CD1c-positive myeloid dendritic cell (primary cell): Measurements from ENCODE around the gene EFNA5.
"Not testable (repeated sequence)": the region's sequence is repeated elsewhere in the genome, so short reads cannot be mapped to it uniquely, and the experiment has no call there.

ENCODE experiments used
- DNase-seq: peaks from one replicate; pipeline ENCODE4 v3.0.0-alpha.2; 2016; ENCODE audit errors: extremely low spot score

Gene EFNA5

DNA sequence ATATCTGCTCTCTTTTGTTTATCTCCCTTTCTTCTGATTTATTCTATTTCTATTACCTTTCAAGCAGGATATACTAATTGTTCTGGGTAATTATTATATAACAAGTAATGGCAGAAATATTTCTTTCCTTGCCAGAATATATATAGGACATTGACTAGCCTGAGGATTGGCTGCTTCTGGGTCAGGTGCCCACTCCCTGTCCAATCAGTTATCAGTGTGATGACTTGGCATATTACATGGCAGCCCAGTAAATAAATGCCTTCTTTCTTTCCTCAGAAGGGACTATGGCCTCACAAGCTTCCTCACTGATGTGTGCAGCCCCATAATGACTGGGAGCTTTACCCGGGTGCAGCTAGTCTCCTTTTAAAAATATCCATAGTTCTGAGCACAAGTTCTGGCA, 301.1 kb downstream of the EFNA5 start:
- no peak for DNase-seq

DNA sequence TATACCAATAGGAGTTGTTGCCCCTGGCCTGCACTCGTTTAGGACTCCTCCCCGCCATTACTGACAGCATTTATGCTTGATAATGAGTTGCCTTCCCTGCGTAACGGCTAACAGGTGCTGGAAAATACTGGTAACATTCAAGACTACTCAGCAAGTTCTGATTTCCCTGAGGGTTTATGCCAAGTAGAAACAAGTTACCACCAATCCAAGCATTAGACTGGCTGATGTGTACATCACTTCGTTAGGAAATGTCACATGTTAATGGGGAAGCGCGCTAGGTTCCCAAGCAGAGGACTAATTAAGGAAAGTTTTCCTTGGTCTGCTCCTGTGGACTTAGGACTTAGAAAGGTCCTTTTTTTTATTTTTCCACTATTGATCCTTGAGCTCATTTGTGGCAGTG, 302.1 kb downstream of the EFNA5 start:
- no peak for DNase-seq

DNA sequence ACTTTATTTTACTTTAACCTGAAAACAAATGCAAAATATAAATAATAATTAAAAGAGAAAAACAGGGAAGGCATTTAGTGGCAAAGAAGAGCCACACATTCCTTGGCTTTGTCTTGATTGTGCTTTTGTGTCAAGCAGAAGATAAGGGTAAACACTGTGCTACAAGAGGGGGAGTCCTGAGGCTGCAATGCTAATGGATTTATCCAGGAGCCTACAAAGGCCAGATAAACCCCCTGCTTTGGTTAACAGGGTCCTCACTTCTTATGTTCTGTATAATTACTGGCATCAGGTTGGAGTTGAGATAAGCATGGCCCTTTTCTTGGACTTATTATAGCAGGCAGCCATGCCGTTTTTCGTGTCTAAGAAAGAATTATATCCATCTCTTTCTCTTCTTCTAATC, 302.8 kb downstream of the EFNA5 start:
- DNase-seq, result no peak

DNA sequence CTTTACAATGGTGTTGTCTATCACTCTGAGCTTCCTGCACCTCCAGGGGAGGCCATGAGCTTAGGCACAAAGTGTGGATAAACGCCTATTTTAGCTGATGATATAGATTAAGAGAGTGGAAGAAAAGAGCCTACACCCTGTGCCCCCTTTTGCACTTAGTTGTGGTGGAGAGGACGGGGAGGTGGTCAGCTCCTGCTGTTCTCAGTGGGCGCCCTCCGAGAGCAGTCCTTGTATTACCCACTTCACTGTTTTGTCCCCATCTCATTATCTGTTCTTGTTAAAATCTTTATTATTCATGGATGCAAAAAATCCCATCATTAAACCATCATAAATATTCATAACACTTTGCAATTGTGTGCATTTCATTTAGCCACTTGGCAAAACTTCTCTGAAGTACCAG, 303.3 kb downstream of the EFNA5 start:
- DNase-seq, result no peak

DNA sequence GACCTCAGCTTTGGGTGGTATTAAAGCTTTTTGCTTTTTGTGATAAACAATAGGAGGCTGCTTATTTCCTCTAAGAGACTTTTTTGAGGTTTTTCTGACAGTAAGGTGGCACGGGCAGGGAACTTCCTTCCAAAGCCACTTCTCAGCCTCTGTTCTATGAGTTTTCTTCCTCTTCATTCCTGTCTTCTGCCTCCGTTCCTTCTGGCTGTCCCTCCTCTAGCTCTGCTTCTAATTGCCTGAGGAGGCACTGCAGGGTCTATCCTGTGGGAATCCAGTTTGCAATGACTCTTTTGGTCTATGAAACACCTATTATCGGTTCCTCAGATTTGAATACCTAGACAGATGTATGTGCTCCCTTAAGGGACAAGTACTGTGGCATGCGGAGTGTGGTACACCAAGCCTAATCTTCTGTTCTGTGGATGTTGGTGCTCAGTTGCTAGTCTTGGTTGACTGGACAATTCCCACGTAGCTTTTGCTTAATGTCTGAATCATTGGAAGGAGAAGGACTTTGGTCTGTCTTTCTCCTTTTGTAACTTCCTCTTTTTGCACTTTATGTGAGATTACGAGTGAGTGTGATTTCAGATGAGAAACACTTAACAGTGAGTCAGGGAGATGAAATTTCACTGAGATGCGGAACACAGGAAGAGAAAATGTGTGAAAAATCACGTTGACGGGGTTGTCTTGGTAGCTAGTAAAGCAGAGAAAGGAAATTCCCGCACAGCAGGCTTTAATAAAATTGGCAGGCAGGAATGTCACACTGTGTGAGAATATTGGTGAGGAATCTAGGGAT, 305.2 kb downstream of the EFNA5 start:
- DNase-seq, result peak; percentile 85

DNA sequence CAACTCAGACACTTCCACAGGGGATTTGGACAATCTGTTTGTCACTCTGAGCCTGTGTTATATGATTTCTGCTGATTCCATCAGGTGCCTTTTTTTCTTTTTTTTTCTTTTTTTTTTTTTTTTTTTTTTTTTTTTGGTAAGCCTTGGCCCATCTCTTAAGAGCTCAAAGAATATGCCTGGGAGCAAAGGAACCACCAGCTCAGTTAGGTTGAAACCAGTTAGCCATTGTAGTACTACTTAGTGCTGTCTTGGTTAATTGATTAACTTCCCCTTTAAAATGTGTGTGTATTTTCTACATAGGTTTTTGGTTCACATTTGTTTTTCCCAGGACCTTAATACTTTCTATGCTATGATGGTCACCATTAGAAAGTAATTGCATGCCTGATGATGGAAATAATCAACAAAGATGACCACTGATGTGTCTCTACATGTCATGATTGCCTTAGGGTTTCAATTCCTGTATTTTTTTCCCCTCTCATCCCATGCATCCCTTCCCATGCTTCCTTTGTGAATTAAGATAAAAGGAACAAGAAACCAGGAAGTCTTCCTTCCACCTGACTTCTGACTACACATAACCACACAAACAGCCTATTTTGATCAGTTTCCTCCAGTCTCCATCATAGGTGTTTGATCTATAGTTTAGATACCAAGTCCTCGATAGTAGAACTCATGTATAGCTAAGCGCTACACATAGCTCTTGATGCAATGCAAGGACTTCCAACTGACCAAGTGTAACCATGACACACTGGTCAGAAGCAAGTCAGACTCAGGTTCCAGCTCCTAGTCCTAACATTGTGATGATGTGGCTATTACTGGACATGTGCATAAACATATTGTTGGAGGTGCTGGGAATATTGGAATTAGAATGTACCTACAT, 306.1 kb downstream of the EFNA5 start:
- DNase-seq, result peak; percentile 60

DNA sequence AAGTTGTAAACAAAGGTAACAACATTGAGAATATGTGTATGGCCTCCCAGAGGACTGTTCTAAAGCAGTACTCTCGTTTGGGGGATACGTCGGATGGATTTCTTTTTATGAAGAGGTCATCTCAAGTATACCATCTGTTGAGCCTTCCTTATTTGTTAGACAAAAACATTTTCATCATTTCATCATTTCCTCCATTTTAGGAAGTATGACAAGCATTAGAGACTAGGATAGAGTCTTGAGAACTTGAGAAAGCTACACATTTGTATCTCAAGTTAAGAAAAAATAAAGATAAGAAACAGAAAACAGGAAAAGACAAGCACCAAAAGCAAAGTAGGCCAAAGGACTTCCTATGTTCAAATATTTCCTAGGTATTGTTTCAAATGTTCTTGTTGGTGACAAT, 307.0 kb downstream of the EFNA5 start:
- DNase-seq, result peak; percentile 17

DNA sequence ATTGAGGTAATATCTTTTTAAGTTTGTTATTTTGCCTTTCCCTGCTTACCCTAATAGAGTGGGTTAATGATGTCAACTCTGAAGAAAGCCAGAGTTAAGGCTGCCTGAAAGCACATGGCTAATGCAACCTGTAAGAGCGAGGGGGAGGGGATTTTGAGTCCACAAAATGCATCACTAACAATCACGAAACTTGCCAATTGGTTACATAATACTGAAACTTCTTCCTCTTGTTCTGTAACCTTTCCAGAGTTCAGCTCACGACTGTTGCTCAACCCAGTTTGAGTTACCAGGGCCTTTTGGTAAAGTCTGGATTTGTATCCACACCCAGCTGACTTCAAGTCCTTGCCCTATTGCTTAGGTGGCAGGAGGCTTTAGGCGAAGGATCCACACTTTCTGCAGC, 308.8 kb downstream of the EFNA5 start:
- peak; percentile 83 for DNase-seq

DNA sequence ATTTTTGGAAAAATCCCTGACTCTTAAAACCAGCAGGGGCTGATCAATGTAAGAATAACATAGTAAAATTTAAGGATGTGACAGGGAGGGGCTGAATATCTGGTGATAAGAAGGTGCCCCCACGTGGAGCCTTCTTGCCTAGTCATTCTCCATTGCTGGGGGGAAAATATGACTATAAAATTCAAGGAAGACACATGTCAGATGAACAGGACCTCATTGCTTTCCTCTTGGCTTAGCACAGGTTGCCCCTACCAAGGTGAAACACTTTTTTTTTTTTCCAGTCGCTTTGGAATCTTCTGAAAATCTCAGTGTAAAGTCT, 310.9 kb downstream of the EFNA5 start:
- no peak for DNase-seq

DNA sequence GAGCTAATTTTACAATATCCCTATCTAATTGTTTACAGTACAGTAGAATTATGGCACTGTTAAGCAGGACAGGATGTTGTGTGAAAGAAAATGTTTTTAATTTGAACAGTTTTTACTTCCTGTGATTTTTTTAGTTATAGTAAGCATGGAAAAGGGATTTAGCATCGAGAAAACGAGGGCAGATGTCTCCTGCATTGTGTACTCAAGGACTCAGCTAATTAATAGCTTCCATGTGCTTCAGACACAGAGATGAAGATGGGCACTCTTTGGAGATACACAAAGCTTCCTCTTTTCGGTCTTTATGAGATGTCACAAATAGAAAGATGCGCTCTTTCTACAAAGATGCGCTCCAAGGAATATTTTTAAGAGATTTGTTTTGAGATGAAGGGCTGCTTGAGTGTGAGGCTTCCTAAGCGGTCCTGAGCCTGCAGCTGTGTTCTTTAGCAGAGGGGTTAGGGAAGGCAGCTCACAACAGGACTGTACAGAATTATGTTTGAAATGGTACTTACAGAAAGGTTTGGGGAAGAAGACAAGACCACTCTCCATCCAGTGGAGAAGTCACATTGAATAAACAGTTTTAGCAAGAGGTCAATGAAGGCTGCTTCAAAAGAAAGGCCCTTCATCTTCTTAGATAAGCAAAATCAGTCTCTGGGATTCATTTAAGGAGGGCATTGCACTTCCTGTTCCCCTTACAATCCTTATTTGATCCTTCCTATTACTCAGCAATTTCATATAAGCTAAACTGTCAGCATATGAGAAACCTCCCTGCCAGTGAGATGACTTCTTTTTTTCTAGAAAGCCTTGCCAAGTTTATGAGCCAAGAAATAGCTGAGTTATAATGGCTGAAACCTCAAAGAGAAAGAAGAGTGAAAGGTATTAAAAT, 311.5 kb downstream of the EFNA5 start:
- peak; percentile 57 for DNase-seq

DNA sequence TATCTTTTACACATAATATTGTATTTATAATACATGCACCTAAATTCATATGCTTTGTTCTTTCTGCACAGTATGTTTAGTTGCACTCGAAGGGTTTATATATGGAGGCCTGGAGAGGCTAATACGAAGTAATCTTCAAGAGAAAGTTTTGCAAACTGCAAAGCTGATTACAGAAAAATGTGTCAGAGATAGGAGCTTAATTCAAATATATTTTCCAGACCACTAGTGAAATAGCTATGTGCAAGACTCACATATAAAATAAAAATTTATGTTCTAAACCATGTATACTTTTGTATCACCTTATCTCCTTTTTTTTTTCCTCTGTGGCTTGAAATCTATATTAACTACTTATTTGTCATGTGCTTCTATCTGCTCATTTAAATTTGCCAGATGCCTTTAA, 313.8 kb downstream of the EFNA5 start:
- no peak for DNase-seq

DNA sequence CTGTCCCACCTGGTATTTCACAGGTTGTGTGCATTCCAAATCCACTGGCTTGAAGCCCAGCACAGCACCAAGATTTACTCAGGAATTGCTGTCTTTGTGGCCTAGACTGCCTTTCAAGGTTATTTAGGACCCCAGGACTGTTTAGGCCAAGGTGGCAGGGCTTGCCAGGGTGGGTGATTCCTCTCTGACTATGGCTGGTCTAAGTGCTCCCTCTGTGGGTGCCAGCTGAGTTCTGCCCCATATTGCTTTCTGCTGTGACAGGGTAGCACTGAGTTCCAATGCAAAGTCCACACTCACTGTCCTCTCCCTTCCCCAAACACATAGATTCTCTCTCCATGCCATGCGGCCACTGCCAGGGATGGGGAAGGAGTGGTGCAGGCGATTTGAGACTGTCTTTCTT, 318.2 kb downstream of the EFNA5 start:
- no peak for DNase-seq

DNA sequence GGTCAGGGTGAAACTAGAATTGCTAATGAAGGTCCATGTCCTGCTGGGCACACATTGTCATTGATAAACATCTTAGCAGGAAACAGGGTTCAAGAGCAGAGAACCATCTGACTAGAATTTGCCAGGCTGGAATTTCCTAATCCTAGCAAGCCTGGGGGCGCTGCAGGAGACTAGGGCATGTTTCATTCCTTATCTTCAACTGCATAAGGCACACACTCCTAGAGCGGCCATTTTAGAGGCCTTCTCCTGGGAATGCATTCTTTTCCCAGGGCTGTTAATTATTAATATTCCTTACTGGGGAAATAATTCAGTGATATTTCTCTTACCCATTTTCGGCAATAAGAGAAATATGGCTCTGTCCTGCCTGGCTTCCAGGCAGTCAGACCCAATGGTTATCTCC, 324.2 kb downstream of the EFNA5 start:
- not testable (repeated sequence) for DNase-seq

DNA sequence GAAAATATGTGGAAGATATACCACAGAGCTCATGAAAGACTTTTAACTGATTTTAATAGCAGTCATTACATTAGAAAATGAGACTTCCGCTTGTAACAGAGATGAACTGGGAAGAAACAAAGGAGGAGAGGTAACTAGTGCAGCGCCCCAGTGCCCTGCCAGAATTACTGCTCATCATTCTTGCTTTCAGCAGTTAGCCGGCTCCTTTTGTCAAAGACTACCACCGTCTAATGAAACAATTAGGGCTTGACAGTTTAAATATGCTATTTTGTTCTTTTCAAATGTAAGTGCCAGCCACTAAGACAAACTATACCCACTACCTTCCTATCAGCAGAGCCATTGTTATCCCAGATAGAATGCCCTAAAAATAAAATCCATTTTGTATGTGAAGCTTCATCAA, 328.4 kb downstream of the EFNA5 start:
- no peak for DNase-seq

DNA sequence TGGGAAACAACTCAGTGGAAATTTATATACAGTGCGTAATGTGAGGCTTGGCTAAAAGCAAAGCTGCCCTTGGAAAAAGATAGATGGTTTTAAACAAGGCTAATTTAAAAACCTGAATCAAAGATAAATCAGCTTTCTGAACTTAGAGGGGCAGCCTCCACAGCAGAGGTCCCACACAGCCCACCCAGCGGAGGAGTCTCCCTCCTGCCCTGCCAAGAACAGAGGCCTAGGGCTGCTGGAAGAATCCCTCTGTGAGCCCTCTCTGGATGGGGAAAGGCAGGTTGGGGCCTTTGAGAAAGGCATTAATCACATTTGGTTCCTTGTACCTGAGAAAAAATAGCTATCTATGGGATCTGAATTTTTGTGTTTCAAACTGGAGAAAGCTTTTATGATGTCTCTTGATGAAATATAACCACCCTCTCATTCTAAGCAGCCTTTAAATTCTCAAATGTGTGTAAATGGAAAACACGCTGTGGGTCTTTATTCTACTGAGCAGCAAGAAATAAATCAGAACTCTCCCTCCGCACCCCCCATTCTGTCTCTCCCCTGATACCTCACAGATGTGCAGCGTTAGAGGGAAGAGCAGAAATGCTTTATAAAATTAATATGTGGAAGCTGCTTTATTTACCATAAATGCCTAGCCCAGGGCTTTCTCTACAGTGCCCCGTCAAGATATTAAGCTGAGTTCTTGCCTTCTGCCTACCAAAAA, 329.2 kb downstream of the EFNA5 start:
- no peak for DNase-seq

DNA sequence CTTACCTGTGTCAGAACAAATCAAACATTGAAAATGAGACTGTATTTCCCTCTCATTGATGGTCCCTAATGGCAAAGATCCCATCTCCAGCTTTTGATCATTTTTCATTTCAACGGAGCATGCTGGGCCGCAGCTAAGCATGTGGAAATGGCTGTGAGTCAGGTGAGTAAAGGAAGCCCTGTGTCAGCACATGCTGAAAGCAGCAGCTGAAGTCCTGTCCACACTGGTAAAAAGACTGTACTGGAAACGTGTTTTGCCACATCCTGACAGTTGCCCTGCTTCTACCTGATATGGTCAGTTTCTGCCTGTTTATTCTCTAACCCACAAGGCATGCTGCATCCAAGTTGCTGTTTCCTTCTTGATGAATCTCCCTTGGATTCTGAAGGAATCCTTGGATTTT, 330.1 kb downstream of the EFNA5 start:
- DNase-seq, result no peak

DNA sequence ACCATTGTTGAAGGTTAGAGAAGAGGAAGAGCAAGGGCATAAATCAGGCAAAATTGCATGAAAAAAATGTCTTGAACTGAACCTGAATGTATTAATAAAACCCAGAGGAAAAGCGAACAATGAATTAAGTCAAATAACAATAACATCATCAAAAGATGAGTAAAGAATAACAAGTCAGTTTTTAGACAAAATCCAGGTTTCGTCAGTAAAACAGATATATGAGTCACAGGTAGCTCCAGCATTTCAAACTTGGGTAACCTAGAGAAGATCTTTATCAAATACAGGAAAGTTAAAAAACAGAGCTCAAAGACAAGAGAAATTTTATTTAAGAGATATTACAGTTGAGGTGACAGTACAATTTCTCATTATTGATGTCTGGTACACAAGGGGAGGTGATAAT, 332.4 kb downstream of the EFNA5 start:
- no peak for DNase-seq

DNA sequence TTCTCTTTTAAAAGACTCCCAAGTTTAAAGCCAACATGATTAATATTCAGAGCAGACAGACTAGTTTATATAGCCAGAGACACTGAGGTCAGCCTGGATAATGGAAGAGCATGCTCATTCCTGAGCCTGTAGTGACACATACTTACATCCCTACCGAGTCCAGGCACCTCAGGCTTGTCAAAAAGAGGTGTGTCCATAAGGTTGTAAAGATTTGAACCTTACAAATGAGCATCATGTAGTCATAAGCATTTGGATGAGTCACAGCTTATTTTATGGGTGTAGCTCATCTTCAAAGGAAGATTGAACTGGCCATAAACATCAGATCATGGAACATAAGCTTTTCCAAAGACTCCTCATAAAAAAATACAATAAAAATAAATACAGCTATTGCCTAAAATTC, 333.5 kb downstream of the EFNA5 start:
- no peak for DNase-seq

DNA sequence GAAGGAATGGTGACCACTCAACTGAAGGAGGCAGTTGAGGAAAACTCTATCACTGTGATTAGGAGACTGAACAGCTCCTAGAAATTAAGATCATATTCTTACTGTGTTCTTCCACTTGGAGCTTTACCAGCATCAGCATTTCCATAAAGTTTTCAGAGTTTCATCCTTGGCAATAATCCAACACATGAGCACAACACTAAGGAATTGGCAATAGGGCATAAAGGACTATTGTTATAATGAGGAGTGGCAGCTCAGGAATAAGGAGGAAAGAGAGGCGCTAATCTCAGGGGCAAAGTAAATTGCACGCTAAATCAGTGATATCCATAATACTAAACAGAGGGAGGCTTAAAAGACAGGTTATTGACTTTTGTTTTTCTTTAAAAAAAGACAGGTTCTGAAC, 338.9 kb downstream of the EFNA5 start:
- no peak for DNase-seq

DNA sequence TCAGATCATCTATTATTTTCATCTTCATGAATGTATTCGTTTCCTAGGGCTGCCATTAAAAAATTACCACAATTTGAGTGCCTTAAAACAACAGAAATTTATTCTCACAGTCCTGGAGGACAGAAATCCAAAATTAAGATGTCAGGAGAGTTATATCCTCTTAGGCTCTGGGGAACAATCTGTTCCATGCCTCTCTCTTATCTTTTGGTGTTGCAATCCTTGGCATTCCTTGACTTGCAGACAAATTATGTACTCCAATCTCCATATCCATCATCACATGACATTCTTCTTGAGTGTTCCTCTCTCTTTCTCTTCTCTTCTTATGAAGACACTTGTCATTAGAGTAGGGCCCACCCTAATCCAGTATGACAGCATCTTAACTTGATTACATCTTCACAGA, 339.4 kb downstream of the EFNA5 start:
- DNase-seq, result no peak

DNA sequence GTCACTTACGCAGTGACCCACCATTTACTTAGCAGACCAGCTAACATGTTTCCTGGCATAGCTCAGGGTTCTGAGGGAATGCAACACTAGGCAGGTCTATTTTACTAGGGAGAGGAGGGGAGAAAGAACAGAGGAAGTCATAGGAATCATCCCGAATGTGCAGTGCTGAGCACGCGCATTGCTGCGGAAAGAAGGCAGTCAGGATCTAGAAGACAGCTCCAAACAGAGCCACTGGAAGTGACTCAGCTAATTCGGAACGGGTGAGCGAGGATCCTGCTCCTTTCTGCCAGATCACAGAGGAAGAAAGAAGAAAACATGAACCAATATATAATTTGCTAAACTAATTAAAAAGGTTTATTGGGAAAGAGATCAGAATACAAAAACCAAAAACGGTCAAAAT, 339.8 kb downstream of the EFNA5 start:
- DNase-seq, result no peak

DNA sequence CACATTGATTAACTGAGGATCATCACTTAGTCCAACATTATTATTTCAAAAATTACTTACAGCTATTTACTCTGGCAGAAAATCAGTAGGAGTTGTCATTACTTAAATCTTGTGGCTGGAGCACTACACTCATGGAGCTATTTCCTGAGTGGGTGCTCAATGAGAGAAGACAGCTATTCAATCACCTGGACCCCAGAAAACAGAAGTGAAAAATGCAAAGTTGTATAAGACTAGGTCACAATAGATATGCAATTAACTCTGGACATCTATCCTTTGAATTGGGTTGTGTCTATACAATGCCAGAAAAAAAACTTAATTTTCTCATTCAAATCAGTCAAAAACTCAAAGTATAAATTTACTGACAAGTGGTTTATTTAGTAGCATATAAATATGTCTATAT, 340.9 kb downstream of the EFNA5 start:
- no peak for DNase-seq
